Pulmonary artery endothelial cell (primary cell): ENCODE measurements around the gene SLC44A1. TPM values are rescaled to one million over a fixed set of nuclear protein-coding genes. Genes with fewer than 3 reads are reported as not detected.

ENCODE experiments used
- DNase-seq: peaks from one replicate; pipeline ENCODE4 v3.0.0-alpha.2; 2011; ENCODE audit warnings: low read depth, low spot score
- total RNA-seq: library from RNA; depleted of rRNA; stranded (reverse); fragments of >200 nt; gene quantifications from 2 replicates; pipeline ENCODE4 v1.2.3, GENCODE V29; 2014

The SLC44A1 gene
- total RNA-seq, 1 donor from 2014 or later = 79.0 TPM

- DNase-seq = no peak
Measured at GRCh38 chr9:105269593-105269992, 25.1 kb downstream of the SLC44A1 start.

GRCh38 chr9:105270711-105271110 is 26.3 kb downstream of the SLC44A1 start:
- DNase-seq = no peak

DNA sequence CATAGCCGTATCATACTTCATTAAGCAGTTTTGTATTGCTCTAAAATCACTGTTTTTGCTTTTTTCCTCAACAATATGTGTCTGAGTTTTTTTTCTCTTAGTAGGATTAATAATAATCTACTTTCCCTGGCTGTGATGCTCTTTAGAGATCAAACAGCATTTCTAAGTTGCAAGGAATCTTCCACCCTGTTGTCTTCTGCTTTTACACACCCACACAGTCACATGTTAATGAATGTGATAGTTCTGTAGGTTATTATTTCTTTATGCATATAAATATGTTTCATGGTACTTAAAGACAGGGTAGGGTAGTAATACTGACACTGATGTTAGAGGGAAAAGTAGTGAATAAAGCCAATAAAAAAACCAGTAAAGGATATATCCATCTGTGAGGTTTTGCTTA is 29.3 kb downstream of the SLC44A1 start:
- no peak for DNase-seq

DNA sequence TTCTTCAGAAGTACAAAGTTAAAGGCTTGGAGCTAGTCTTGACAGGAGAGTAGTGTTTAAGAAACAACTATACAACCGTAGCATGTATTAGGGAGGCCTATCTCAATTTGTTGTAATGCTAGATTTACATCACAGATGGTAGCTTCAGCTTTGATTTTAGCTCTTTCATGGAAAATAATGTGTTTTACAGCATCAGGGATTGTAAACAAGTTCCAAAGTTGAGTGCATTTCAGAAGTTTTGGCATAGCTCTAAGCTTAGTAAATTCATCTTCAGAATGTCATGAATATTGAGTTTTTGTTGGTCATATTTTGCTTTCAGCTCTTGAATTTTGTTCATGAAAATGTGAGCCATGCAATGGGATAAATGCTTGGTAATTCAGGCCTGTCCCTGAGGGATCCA is 30.7 kb downstream of the SLC44A1 start:
- no peak for DNase-seq

- no peak for DNase-seq
Measured at GRCh38 chr9:105275938-105276337, 31.5 kb downstream of the SLC44A1 start.

DNA sequence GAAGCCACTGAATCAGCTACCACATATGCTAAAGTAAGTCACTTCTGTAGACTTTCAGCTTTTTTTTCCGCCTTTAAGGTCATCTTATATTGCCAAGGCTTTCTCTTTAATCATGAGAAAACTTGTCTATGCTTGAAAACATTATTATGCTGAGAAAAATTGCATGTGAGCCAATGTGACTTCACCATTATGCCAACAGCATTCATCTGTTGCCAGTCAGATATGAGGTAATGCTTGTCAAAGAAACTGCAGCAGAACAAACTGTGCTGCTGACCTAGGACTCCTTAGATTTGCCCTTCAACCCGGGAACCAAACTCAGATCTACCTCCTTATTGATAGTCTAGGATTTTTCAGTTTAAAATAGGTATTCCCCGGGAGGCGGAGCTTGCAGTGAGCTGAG is 34.3 kb downstream of the SLC44A1 start:
- no peak for DNase-seq

GRCh38 chr9:105280691-105281090 is 36.2 kb downstream of the SLC44A1 start:
- DNase-seq = no peak

GRCh38 chr9:105281272-105281671 is 36.8 kb downstream of the SLC44A1 start:
- DNase-seq = no peak

- no peak for DNase-seq
Measured at GRCh38 chr9:105281926-105282325, 37.5 kb downstream of the SLC44A1 start.

- DNase-seq = no peak
Measured at GRCh38 chr9:105282870-105283621, 38.6 kb downstream of the SLC44A1 start.

DNA sequence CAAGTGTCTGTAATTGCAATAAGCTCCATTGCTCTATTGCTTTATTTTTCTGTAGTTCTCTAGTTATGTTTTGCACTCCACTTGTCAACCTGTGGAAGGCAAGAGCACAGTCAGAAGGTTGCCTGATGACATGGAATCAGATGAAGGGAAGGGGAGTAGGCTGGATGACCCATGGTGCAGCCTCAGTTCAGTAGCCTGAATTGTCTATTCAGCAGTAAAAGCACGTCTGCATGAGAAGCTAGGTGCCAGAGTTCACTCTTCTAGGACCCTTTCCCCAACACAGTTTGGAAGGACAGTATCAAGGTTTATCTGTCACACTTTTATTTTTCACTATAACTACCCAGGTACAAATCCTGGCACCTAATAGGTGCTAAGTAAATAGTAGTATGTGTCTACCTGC is 39.3 kb downstream of the SLC44A1 start:
- DNase-seq = no peak

DNA sequence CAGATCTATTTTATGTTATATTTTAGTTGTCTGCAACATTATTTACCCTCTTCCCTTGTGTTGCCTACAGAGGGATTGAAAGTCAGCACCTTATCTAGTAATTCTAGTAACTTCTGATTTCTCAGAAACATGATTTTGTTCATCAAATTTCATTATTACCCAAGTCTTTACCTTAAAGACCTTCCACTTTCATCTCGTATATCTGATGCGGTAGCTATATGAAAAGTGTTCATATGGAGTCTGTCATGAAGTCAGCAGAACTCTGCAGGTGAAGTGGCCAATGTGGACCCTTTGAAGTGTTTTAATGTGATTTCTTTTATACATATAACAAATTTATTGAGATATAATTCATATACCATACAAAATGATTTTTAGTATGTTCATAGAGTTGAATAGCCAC is 40.0 kb downstream of the SLC44A1 start:
- no peak for DNase-seq

DNA sequence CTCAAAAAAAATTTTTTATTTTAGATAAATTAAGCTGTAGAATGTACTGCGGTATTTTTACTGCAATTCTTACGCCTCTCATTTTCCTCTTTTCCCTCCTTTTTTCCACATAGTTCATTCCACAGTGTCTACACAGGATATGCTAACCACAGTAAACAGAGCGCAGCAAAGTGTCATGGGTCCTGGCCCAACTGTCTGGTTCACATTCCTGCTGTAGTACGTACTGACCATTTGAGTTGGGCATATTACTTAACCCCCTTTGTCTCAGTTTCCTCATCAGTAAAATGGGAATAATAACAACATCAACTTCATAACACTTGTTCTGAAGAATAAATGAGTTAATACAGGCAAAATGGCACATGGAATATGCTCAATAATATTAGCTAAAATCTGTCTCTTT is 41.6 kb downstream of the SLC44A1 start:
- no peak for DNase-seq

DNA sequence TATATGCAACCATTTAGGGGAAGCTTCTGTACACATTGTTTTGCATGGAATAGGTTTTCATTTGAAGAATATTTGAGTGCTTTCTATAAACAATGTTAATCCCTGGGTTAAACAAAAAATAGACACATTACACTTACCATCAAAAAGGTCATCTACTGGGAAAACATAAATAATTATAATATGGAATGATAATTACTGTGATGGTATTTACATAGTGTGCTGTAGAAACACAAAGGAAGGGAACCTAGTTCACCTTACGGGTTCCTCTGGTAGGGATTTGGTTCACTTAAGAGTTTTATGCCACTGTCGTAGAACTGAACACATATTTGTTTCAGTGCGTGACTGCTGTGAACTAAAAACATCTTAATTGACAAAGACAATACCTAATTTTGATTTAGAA is 44.9 kb downstream of the SLC44A1 start:
- no peak for DNase-seq

GRCh38 chr9:105290418-105290817 is 46.0 kb downstream of the SLC44A1 start:
- DNase-seq = no peak

- DNase-seq = no peak
Measured at GRCh38 chr9:105290954-105291353, 46.5 kb downstream of the SLC44A1 start.

GRCh38 chr9:105291422-105291859 is 47.0 kb downstream of the SLC44A1 start:
- DNase-seq = no peak

GRCh38 chr9:105291938-105292337 is 47.5 kb downstream of the SLC44A1 start:
- DNase-seq = no peak

DNA sequence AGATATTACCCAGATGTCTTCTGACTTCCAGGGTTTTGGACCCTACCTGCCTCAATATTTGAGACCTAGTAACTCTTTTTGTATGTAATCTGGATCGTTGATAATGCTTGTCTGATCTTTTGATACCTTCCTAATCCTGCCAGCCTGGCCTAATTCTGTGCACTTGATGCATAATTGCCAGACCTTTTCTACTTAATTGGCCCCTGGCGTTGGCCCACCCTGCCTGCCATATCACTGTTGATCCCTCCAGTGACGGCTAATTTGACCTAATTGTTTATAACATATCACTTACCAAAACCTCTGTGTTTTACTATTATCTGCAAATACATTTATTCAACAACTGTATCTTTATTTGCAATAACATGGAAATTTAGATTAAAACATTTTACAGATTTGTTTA is 49.0 kb downstream of the SLC44A1 start:
- no peak for DNase-seq

- DNase-seq = no peak
Measured at GRCh38 chr9:105295201-105295550, 50.7 kb downstream of the SLC44A1 start.

DNA sequence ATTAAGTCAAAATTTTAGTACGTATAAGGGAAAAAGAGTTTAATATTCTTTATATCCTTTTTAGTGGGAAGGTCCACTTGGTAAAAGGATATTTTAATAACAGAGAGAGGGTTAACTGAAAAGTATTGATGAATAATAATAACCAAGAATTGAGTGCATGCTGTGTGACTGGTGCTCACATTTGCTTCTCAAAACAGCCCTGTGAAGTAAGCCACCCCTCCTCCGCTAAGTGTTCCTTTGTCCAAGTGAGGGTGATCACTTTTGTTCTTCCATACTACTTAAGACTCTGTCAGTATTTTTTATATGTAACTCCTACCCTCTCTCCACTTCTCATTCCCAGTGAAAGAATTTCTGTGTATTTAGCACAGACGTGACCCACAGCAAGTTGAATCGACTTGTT is 51.5 kb downstream of the SLC44A1 start:
- DNase-seq = no peak

DNA sequence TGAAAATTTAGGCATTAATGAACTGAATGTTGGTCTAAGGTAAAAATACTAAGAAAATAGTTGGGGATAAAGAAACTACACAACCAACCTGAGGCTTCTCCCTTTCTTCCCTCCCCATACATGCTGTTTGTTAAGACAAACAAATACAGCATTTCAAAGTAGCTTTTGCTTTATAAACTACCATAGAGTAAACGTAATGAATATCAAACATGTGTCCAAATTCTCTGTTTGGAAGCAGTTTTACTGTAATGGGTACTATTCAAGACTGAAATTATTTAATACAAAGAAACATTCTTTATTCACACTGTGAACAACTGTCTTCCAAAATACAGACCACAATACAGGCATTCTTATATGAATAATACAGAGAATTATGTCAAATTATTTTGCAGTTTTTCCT is 52.0 kb downstream of the SLC44A1 start:
- DNase-seq = no peak

GRCh38 chr9:105296877-105297287 is 52.4 kb downstream of the SLC44A1 start:
- DNase-seq = peak; percentile 60
